OCI-M2 (cell line): ENCODE data around the gene GPN2.
"Not testable (repeated sequence)": the region's sequence is repeated elsewhere in the genome, so short reads cannot be mapped to it uniquely, and the experiment has no call there.

Source experiments
- DNase-seq: peaks from one replicate; lab custom pipeline; 2025; ENCODE audit not compliant: unreplicated experiment; lab: John Stamatoyannopoulos, UW

GPN2 gene

GRCh38 chr1:26858160-26858559 is 31.9 kb downstream of the GPN2 start:
- DNase-seq = no peak

GRCh38 chr1:26857473-26858060 is 32.5 kb downstream of the GPN2 start:
- DNase-seq = no peak

GRCh38 chr1:26856604-26857469 is 33.2 kb downstream of the GPN2 start:
- DNase-seq = no peak

- DNase-seq = no peak
Observed at GRCh38 chr1:26856181-26856580, 33.9 kb downstream of the GPN2 start.

GRCh38 chr1:26855636-26856035 is 34.4 kb downstream of the GPN2 start:
- no peak for DNase-seq

- no peak for DNase-seq
Observed at GRCh38 chr1:26854906-26855305, 35.2 kb downstream of the GPN2 start.

GRCh38 chr1:26853600-26853999 is 36.5 kb downstream of the GPN2 start:
- no peak for DNase-seq

GRCh38 chr1:26853156-26853555 is 36.9 kb downstream of the GPN2 start:
- peak; percentile 16 for DNase-seq

GRCh38 chr1:26852701-26853100 is 37.4 kb downstream of the GPN2 start:
- no peak for DNase-seq

- no peak for DNase-seq
Observed at GRCh38 chr1:26851106-26851684, 38.9 kb downstream of the GPN2 start.

- no peak for DNase-seq
Observed at GRCh38 chr1:26848941-26849774, 40.9 kb downstream of the GPN2 start.

- no peak for DNase-seq
Observed at GRCh38 chr1:26848499-26848898, 41.6 kb downstream of the GPN2 start.

- DNase-seq = not testable (repeated sequence)
Observed at GRCh38 chr1:26847826-26848225, 42.3 kb downstream of the GPN2 start.

GRCh38 chr1:26844424-26845196 is 45.5 kb downstream of the GPN2 start:
- DNase-seq = no peak

- DNase-seq = no peak
Observed at GRCh38 chr1:26839779-26840178, 50.3 kb downstream of the GPN2 start.

- DNase-seq = no peak
Observed at GRCh38 chr1:26839339-26839722, 50.8 kb downstream of the GPN2 start.

GRCh38 chr1:26838474-26839338 is 51.4 kb downstream of the GPN2 start:
- DNase-seq = no peak

GRCh38 chr1:26837665-26838064 is 52.4 kb downstream of the GPN2 start:
- DNase-seq = not testable (repeated sequence)
